Gastroesophageal sphincter (tissue), 4 donors: Measurements from ENCODE around the gene SMARCAL1. TPM values are rescaled to one million over a fixed set of nuclear protein-coding genes. Genes with fewer than 3 reads are reported as not detected.
"Not testable (repeated sequence)": the region's sequence is repeated elsewhere in the genome, so short reads cannot be mapped to it uniquely, and the experiment has no call there.

Experiments used
- ATAC-seq: fragments of 150-250 bp; one replicate; pipeline ENCODE4 v1.9.1; 2016; ENCODE audit warnings: mild to moderate bottlenecking, moderate library complexity
- H3K27ac ChIP-seq, 4 donors: fragments of 200-600 bp; sonication (generic) in 3 of 4; 1 replicate in 3 of 4; 2 replicates in 1 of 4; pipeline ENCODE4 v1.5.1; 2016 to 2019
- H3K27me3 ChIP-seq: fragments of 200-600 bp; sonication (generic); one replicate; pipeline ENCODE4 v1.5.1; 2019
- H3K36me3 ChIP-seq, 2 donors: fragments of 200-600 bp; sonication (generic); one replicate each; pipeline ENCODE4 v1.5.1; 2019; ENCODE audit warnings: control low read depth in 1 of 2
- H3K4me1 ChIP-seq, 3 donors: fragments of 200-600 bp; sonication (generic); 1 replicate in 2 of 3; 2 replicates in 1 of 3; pipeline ENCODE4 v1.5.1; 2016 to 2019; ENCODE audit warnings: control low read depth in 2 of 3
- H3K4me3 ChIP-seq, 2 donors: fragments of 200-600 bp; sonication (generic); one replicate each; pipeline ENCODE4 v1.5.1; 2019; ENCODE audit warnings: mild to moderate bottlenecking in 1 of 2, moderate library complexity in 1 of 2
- H3K9me3 ChIP-seq, 3 donors: fragments of 200-600 bp; sonication (generic); one replicate each; pipeline ENCODE4 v1.5.1; 2017 to 2019; ENCODE audit warnings: control low read depth in 2 of 3
- CTCF ChIP-seq, 4 experiments: fragments of 200-600 bp in 2 of 4; fragments of 450-650 bp in 2 of 4; sonication (generic) in 1 of 4; IDR thresholded peaks; one replicate each; pipeline ENCODE4 v1.5.1; 2017 to 2019; ENCODE audit warnings: antibody characterized with exemption in 4 of 4, mild to moderate bottlenecking in 2 of 4, moderate library complexity in 2 of 4
- EP300 ChIP-seq: sonication (generic); formaldehyde crosslinking; IDR thresholded peaks from one replicate; pipeline ENCODE4 v1.6.1; 2017; ENCODE audit warnings: antibody characterized with exemption, mild to moderate bottlenecking
- POLR2A ChIP-seq, 2 donors: fragments of 450-650 bp; IDR thresholded peaks; one replicate each; pipeline ENCODE4 v1.6.1; 2017; ENCODE audit warnings: antibody characterized with exemption in 2 of 2, mild to moderate bottlenecking in 2 of 2, moderate library complexity in 1 of 2
- POLR2AphosphoS5 ChIP-seq: sonication (generic); formaldehyde crosslinking; IDR thresholded peaks from one replicate; pipeline ENCODE4 v1.6.1; 2017; ENCODE audit warnings: antibody characterized with exemption
- WGBS, 2 donors: methylation state at CpG; one replicate each; pipeline ENCODE4 v1.1.5; 2018; ENCODE audit warnings: low coverage in 1 of 2; 5-methylcytosine and 5-hydroxymethylcytosine counted together
- total RNA-seq, 4 donors: library from RNA; depleted of rRNA; stranded (reverse); fragments of >200 nt; gene quantifications; one replicate each; pipeline ENCODE4 v1.1.0, GENCODE V29; 2016

The SMARCAL1 gene
- total RNA-seq, 4 donors from 2014 or later, result 7.5 to 14.7 (median 10.7) TPM

- Histone ChIP-seq H3K27ac (no peak overlapping the region), H3K4me1 (peaks cover 0 to 17% (median 14%) of the 10 kb centered on the region in 3 donors), H3K9me3 (no peaks in the 10 kb centered on the region), H3K36me3 (no peaks in the 10 kb centered on the region), H3K4me3 (no peak overlapping the region), H3K27me3 (peaks cover 75% of the 10 kb centered on the region)
- ATAC-seq, result no peak
- WGBS, 2 donors, result 23 to 33% methylated on average over 6 of the region's 6 CpGs
- TF ChIP-seq EP300 (no peak), POLR2AphosphoS5 (no peak), POLR2A (IDR thresholded peaks at IDR 0.05) (no peak), CTCF (IDR thresholded peaks at IDR 0.05) (no peak)
Measured at GRCh38 chr2:216372761-216373291, 39.5 kb upstream of the SMARCAL1 start.

- ATAC-seq, result no peak
- H3K9me3 ChIP-seq, result no peaks in the 10 kb centered on the region
- TF ChIP-seq EP300 (no peak), POLR2A (IDR thresholded peaks at IDR 0.05) (no peak), POLR2AphosphoS5 (no peak), CTCF (IDR thresholded peaks at IDR 0.05) (no peak)
- H3K4me3 ChIP-seq, result no peak overlapping the region
- no peak overlapping the region for H3K27ac ChIP-seq
- peaks cover 0 to 17% (median 14%) of the 10 kb centered on the region in 3 donors for H3K4me1 ChIP-seq
- no peaks in the 10 kb centered on the region for H3K36me3 ChIP-seq
- peaks cover 71% of the 10 kb centered on the region for H3K27me3 ChIP-seq
Measured at GRCh38 chr2:216373896-216374295, 38.4 kb upstream of the SMARCAL1 start.

- 88 to 100% methylated on average over 1 of the region's 1 CpG for WGBS, 2 donors
- Histone ChIP-seq H3K27me3 (peaks cover 57% of the 10 kb centered on the region), H3K36me3 (no peaks in the 10 kb centered on the region), H3K9me3 (no peaks in the 10 kb centered on the region), H3K4me3 (no peak overlapping the region), H3K27ac (no peak overlapping the region), H3K4me1 (peaks cover 0 to 17% (median 14%) of the 10 kb centered on the region in 3 donors)
- no peak for ATAC-seq
- no peak for TF ChIP-seq POLR2A (IDR thresholded peaks at IDR 0.05)
- no peak for TF ChIP-seq EP300
- TF ChIP-seq CTCF (IDR thresholded peaks at IDR 0.05), result no peak
- no peak for TF ChIP-seq POLR2AphosphoS5
Measured at GRCh38 chr2:216375286-216375685, 37.0 kb upstream of the SMARCAL1 start.

- no peaks in the 10 kb centered on the region for H3K9me3 ChIP-seq
- peaks cover 15% of the 10 kb centered on the region for H3K27me3 ChIP-seq
- 60 to 62% methylated on average over 1 to 5 of the region's 5 CpGs for WGBS, 2 donors
- no peaks in the 10 kb centered on the region for H3K36me3 ChIP-seq
- no peak overlapping the region for H3K27ac ChIP-seq
- ATAC-seq, result no peak
- no peaks in the 10 kb centered on the region for H3K4me1 ChIP-seq
- no peak overlapping the region for H3K4me3 ChIP-seq
- no peak for TF ChIP-seq CTCF (IDR thresholded peaks at IDR 0.05)
- TF ChIP-seq POLR2AphosphoS5, result no peak
- TF ChIP-seq POLR2A (IDR thresholded peaks at IDR 0.05), result no peak
- no peak for TF ChIP-seq EP300
Measured at GRCh38 chr2:216379977-216380376, 32.3 kb upstream of the SMARCAL1 start.

- not testable (repeated sequence) for H3K4me3 ChIP-seq, ATAC-seq
Measured at GRCh38 chr2:216384409-216384808, 27.9 kb upstream of the SMARCAL1 start.

More at GRCh38 chr2:216384409-216384808, 27.9 kb upstream of the SMARCAL1 start:
- H3K4me1 ChIP-seq, H3K27ac ChIP-seq, H3K36me3 ChIP-seq, H3K27me3 ChIP-seq, H3K9me3 ChIP-seq: not testable (repeated sequence)
- 79% methylated on average over 2 of the region's 2 CpGs; no CpG with 5 or more reads in 1 of the 2 donors for WGBS, 2 donors
